Activated naive CD4-positive, alpha-beta T cell treated with anti-CD3 and anti-CD28 coated beads, Interleukin-2, amount 10 ng/mL, durations not matched to agents 5 hours and 36 hours (primary cell): ENCODE results near the gene TRIM49D1. TPM values are rescaled to one million over a fixed set of nuclear protein-coding genes. Genes with fewer than 3 reads are reported as not detected.

Source experiments
- total RNA-seq, 2 experiments: library from RNA; stranded (reverse); gene quantifications; one replicate each; pipeline ENCODE4 v1.2.3, GENCODE V29; 2021

Gene TRIM49D1, protein sequence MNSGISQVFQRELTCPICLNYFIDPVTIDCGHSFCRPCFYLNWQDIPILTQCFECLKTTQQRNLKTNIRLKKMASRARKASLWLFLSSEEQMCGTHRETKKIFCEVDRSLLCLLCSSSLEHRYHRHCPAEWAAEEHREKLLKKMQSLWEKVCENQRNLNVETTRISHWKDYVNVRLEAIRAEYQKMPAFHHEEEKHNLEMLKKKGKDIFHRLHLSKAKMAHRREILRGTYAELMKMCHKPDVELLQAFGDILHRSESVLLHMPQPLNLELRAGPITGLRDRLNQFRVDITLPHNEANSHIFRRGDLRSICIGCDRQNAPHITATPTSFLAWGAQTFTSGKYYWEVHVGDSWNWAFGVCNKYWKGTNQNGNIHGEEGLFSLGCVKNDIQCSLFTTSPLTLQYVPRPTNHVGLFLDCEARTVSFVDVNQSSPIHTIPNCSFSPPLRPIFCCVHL
- not detected for total RNA-seq

DNA sequence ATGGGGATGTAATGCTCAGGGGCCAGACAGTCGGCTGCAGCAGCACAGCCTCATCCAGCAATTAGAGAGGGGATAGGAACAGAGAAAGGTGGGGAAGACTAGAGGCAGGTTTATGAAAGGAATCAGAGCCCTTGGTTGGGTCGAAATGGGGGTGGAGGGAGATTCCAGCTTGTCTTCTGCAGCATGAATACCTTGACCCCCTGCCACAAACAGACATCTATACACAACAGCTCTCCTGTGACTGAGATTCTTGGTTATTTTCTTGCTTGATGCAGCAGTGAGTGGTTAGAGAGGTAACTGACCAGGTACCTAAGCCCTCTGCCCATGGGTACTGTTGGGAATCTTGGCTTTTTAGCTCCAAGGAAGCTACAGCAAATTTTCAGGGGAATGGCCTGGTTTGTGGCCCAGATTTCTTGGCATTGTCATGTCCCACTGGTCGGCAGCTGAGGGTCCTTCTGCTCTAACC lies at the start of gene TRIM49D1:
TRIM49D1 (minus strand) TSS at position 51 of the 466 bp plus-strand sequence. CDS start 4,535 bp downstream, outside the sequence.

DNA sequence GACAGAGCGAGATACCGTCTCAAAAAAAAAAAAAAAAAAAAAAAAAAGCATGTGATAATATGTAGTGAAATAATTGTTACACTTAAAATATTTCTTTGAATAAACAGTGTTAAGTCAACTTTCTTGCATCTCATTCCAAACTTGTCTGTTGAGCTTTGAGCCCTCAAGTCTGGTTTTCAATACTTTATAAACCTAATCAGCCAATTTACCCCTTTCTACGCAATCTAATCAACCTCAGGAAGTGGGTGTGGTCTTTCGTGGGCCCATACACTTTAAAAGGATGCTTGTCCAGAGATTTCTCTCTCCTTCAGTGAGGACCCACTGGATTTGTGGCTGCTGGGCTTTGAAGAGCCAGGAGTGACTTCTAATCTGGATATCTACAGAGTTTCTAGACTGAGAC lies 43.7 kb upstream of the TRIM49D1 start, which contains the start of gene TRIM64:
TRIM64 (plus strand) TSS at position 301 of the 400 bp plus-strand sequence. CDS start 2,467 bp downstream, outside the sequence.

DNA sequence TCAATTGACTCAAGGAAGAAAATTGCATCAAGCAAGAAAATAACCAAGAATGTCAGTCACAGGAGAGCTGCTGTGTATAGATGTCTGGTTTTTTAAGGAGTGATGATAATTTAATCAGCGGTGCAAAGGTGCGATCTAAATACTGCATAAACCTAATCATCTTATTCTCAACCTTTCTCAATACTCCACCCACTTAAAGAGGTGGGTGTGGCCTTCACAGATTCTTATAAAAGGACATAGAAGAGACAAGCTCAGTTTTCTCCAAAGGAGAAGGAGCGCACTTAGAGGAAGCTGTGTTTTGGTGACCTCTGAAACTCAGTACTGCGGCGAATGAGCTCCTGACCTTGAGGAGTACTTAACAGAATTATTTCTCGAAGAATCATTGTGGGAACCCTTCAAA lies 1.7 kb upstream of the TRIM49D1 start, which contains the start of gene TRIM49D2:
TRIM49D2 (plus strand) TSS at position 301 of the 400 bp plus-strand sequence. CDS start 2,698 bp downstream, outside the sequence.

Other genes starting within 250 kb of the TRIM49D1 start
- gene TRIM77, start 211.9 kb downstream of the TRIM49D1 start, total RNA-seq, result not detected
- gene TRIM49, start 113.7 kb downstream of the TRIM49D1 start, total RNA-seq, result not detected
- not detected for gene TRIM64B, start 43.8 kb downstream of the TRIM49D1 start, total RNA-seq
- gene TRIM49D2, start 1.8 kb upstream of the TRIM49D1 start, total RNA-seq, result not detected
- gene TRIM64, start 43.8 kb upstream of the TRIM49D1 start, total RNA-seq, result not detected
- gene TRIM49C, start 108.9 kb upstream of the TRIM49D1 start, total RNA-seq, result not detected
- not detected for gene UBTFL1, start 163.7 kb upstream of the TRIM49D1 start, total RNA-seq
- not detected for gene NAALAD2, start 212.4 kb upstream of the TRIM49D1 start, total RNA-seq